Measurements from ENCODE around the gene TMEM132E.

Gene TMEM132E

GRCh38 chr17:34639706-34640425, 60.5 kb downstream of the TMEM132E start:
- no peak for TF ChIP-seq CTCF (conservative IDR thresholded peaks at IDR 0.05; ENCODE audit: low read depth, low read length)
- no peak for DNase-seq (ENCODE audit: low read depth)
- no peak overlapping the region for H3K4me3 ChIP-seq (ENCODE audit: low read length)

GRCh38 chr17:34641368-34641767, 62.0 kb downstream of the TMEM132E start:
- no peak for DNase-seq (ENCODE audit: low read depth)
- TF ChIP-seq CTCF (conservative IDR thresholded peaks at IDR 0.05; ENCODE audit: low read depth, low read length): no peak
- H3K4me3 ChIP-seq (ENCODE audit: low read length): no peak overlapping the region

- no peak overlapping the region for H3K4me3 ChIP-seq (ENCODE audit: low read length)
- no peak for TF ChIP-seq CTCF (conservative IDR thresholded peaks at IDR 0.05; ENCODE audit: low read depth, low read length)
- no peak for DNase-seq (ENCODE audit: low read depth)
Observed at GRCh38 chr17:34644941-34645550, 65.7 kb downstream of the TMEM132E start.

- no peak for TF ChIP-seq CTCF (conservative IDR thresholded peaks at IDR 0.05; ENCODE audit: low read depth, low read length)
- H3K4me3 ChIP-seq (ENCODE audit: low read length): no peak overlapping the region
- no peak for DNase-seq (ENCODE audit: low read depth)
Observed at GRCh38 chr17:34645594-34645993, 66.2 kb downstream of the TMEM132E start.

- DNase-seq (ENCODE audit: low read depth): no peak
- H3K4me3 ChIP-seq (ENCODE audit: low read length): no peak overlapping the region
- TF ChIP-seq CTCF (conservative IDR thresholded peaks at IDR 0.05; ENCODE audit: low read depth, low read length): no peak
Observed at GRCh38 chr17:34647511-34647910, 68.1 kb downstream of the TMEM132E start.

GRCh38 chr17:34650051-34650750, 70.8 kb downstream of the TMEM132E start:
- TF ChIP-seq CTCF (conservative IDR thresholded peaks at IDR 0.05; ENCODE audit: low read depth, low read length): no peak
- no peak for DNase-seq (ENCODE audit: low read depth)
- no peak overlapping the region for H3K4me3 ChIP-seq (ENCODE audit: low read length)
